HG02973 (cell line): ENCODE measurements around the gene NMB.
"Not testable (repeated sequence)": the region's sequence is repeated elsewhere in the genome, so short reads cannot be mapped to it uniquely, and the experiment has no call there.

Experiments used
- ATAC-seq: cut with Tn5 transposase; IDR thresholded peaks from one replicate; pipeline ENCODE4 v1.9.1; 2021; ENCODE audit warnings: moderate library complexity; ENCODE audit not compliant: unreplicated experiment

The NMB gene, protein sequence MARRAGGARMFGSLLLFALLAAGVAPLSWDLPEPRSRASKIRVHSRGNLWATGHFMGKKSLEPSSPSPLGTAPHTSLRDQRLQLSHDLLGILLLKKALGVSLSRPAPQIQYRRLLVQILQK

DNA sequence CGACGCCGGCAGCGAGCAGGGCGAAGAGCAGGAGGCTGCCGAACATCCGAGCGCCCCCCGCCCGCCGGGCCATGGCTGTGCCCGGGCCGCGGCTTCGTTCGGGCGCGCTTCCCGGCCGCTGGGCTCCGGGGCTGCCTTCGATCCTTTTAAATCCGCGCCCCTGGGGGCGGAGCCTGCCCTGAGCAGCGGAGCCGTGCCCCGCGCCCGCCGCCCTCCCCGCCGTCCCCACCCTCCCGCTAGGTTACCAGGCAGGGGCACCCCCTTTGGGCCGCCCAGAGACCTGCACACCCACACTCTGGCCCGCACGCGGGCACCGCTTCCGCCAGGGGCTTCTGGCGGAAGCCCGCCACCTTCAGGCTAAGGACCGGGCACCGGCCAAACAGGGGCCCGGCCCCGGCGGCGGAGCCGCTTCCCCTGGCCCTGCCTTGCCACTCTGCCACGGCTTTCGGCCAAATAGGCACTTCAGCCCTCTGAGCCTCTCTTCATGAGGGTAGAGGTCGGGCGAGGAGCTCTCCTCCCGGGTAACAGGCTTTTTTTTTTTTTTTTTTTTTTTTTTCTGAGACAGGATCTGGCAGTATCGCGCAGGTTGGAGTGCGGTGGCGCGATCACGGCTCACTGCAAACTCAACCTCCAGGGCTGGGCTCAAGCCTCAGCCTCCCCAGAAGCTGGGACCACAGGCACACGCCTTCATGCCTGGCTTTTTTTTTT is at the start of gene NMB:
NMB (minus strand) TSS at position 120 of the 708 bp plus-strand sequence; CDS start at position 73, 47 bp downstream.
- peak; percentile 54 for ATAC-seq

- no peak for ATAC-seq
Observed at GRCh38 chr15:84703808-84704207, 45.8 kb upstream of the NMB start.

DNA sequence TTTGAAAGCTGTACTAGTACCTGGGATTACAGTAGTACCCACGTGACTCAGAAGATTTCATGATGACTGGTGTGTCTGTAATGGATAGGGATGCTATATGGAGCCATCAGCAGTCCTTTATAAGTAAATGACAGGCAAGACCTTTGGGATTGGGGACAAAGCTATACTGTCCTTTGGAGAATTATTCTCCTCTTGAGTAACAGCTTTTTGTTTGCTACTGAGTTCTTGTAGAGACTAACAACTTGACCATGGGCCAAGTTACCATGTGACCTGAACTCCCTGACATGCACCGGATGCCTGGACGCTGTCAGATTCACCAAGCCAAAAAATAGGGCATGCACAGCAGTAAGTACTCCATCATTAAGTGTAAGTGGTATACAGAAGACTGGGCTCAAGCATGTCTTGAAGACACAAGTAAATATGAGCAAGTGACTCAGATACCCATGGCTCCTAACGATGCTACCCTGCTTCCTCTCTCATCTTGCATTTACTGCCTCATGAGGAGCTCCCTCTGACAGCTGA is 45.0 kb upstream of the NMB start:
- ATAC-seq, result no peak

- no peak for ATAC-seq
Observed at GRCh38 chr15:84699538-84700191, 41.7 kb upstream of the NMB start.

GRCh38 chr15:84697236-84697990 is 39.4 kb upstream of the NMB start:
- ATAC-seq, result no peak

DNA sequence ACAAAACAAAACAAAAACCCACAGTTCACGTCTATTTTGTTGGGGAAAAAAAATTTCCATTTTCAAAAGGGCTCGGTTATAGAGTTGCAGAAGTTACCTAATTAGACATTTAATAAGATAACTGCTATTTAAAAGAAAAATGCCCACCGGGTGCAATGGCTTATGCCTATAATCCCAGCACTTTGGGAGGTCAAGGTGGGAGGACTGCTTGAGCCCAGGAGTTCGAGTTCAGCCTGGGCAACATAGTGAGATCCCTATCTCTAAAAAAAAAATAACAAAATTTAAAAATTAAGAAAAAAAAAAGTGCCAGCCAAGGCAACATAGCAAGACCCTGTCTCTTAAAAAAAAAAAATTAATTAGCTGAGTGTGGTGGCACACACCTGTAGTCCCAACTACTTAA is 38.8 kb upstream of the NMB start:
- no peak for ATAC-seq

DNA sequence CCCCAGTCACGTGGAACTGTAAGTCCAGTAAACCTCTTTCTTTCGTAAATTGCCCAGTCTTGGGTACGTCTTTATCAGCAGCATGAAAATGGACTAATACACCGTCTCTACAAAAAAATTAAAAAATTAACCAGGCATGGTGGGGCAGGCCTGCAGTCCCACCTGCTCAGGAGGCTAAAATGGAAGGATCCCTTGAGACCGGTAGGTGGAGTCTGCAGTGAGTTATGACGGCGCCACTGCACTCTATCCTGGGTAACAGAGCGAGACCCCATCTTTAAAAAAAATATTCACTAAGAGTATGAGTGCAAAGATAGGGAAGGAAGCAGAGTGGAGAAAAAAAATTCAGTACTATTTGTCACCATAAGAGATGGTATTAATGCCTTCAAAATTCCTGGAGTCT is 32.3 kb upstream of the NMB start:
- no peak for ATAC-seq

DNA sequence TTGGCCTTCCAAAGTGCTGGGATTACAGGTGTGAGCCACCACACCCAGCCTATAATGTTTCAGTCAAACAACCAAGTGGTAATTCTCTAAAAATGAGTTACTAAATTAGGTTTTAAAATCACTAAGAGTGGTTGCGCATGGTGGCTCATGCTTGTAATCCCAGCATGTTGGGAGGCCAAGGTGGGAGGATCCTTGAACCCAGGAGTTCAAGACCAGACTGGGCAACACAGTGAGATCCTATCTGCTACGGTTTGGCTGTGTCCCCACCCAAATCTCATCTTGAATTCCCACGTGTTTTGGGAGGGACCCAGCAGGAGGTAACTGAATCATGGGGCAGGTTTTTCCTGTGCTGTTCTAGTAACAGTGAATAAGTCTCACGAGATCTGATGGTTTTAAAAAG is 31.9 kb upstream of the NMB start:
- ATAC-seq, result no peak

DNA sequence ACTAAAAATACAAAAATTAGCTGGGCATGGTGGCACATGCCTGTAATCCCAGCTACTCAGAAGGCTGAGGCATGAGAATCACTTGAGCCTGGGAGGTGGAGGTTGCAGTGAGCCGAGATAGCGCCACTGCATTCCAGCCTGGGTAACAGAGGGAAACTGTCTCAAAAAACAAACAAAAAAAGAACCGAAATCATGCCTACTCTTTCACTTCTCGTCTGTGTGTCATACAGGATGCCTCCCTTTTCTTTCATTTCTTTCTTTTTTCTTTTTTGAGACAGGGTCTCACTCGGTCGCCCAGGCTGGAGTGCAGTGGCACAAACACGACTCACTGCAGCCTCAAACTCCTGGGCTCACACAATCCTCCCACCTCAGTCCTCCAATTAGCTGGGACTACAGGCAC is 28.4 kb upstream of the NMB start:
- not testable (repeated sequence) for ATAC-seq

DNA sequence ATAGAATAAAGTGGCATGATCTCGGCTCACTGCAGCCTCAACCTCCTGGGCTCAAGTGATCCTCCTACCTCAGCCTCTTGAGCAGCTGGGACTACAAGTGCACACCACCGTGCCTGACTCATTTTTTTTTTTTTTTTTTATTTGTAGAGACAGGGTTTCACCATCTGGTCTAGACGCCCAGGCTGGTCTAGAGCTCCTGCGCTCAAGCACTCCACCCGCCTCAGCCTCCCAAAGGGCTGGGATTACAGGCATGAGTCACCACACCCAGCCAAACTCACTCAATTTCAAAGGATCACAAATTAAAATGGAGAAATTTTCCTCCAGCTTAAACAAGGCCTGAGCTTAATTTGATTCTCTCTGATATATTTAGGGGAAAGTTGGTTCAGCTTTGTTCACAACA is 27.3 kb upstream of the NMB start:
- no peak for ATAC-seq

- no peak for ATAC-seq
Observed at GRCh38 chr15:84684092-84684491, 26.1 kb upstream of the NMB start.

DNA sequence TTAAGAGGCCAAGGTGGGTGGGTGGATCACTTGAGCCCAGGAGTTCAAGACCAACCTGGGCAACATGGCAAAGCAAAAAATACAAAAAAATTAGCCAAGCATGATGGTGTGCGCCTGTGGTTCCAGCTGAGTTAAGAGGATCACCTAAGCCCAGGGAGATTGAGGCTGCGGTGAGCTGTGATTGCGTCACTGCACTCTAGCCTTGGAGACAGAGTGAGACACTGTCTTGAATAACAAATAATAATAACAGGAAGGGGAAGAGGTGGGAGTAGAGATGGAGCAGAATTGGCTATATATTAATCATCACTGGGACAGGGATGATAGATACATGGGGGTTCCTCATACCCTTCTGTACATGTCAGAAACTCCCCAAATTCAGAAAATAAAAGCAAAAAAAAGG is 23.8 kb upstream of the NMB start:
- ATAC-seq, result no peak

GRCh38 chr15:84671211-84671610 is 13.2 kb upstream of the NMB start:
- ATAC-seq, result no peak

GRCh38 chr15:84669726-84670125 is 11.7 kb upstream of the NMB start:
- no peak for ATAC-seq

DNA sequence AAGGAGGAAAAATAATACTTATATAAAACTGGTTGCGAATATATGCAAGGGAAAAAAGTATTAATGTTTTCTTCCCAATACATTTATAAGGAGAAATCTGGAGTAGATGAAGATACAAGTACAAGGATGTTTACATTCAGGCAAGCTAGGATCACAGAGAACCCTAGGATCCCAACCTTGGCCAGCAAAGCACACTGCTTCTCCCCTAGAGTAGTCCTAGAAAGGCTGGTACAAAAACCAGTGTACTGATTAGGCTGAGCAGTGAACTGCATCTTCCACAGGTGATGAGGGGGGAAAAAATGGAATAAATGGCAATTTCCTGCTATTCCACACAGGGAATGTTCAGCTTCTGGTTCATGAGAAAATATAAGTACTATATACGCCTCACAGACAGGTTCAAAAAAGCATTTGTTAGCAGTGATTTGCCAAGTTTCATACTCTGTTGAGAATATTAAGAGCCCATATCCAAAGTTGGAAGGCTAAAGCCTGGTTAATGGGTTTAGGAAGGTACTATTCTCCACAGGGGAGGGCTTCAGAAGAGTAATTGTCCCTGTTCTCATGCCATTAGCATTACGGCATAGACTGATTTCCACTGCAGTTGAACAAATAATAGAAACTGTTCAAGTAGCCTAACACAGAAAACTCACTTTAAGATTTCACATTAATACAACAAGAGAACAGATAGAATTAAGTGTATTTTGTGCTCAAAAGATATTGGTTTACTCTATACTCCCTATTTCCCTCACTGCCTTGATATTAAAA is 10.4 kb upstream of the NMB start:
- ATAC-seq, result no peak

- no peak for ATAC-seq
Observed at GRCh38 chr15:84666373-84666772, 8.4 kb upstream of the NMB start.

GRCh38 chr15:84661001-84661400 is 3.0 kb upstream of the NMB start:
- ATAC-seq, result no peak

GRCh38 chr15:84659904-84660781 is 2.1 kb upstream of the NMB start:
- ATAC-seq, result no peak

- ATAC-seq, result no peak
Observed at GRCh38 chr15:84658788-84659411, 901 bp upstream of the NMB start.

- ATAC-seq, result no peak
Observed at GRCh38 chr15:84657748-84658079, 285 bp downstream of the NMB start.
